Parathyroid adenoma (tissue), 2 donors: ENCODE results near the gene FIGNL1.

ENCODE experiments used
- H2AFZ ChIP-seq: fragments of 300-600 bp; sonication (generic); one replicate; pipeline ENCODE4 v1.7.0; 2017; ENCODE audit warnings: antibody characterized with exemption, mild to moderate bottlenecking
- H3K27ac ChIP-seq: fragments of 300-600 bp; sonication (generic); one replicate; pipeline ENCODE4 v1.7.0; 2017
- H3K27me3 ChIP-seq: fragments of 300-600 bp; sonication (generic); one replicate; pipeline ENCODE4 v1.7.0; 2017; ENCODE audit warnings: low read length; ENCODE audit not compliant: control insufficient read depth, insufficient read depth
- H3K36me3 ChIP-seq: fragments of 300-600 bp; sonication (generic); one replicate; pipeline ENCODE4 v1.7.0; 2017; ENCODE audit warnings: low read length; ENCODE audit not compliant: control insufficient read depth, insufficient read depth
- H3K4me1 ChIP-seq: fragments of 300-600 bp; sonication (generic); one replicate; pipeline ENCODE4 v1.7.0; 2017; ENCODE audit warnings: control low read depth
- H3K4me2 ChIP-seq: fragments of 300-600 bp; sonication (generic); one replicate; pipeline ENCODE4 v1.7.0; 2017; ENCODE audit warnings: low read length
- H3K4me3 ChIP-seq: fragments of 300-600 bp; sonication (generic); one replicate; pipeline ENCODE4 v1.7.0; 2017; ENCODE audit warnings: low read depth, low read length
- H3K79me2 ChIP-seq: fragments of 300-600 bp; sonication (generic); one replicate; pipeline ENCODE4 v1.7.0; 2017; ENCODE audit warnings: control low read depth
- H3K9ac ChIP-seq: fragments of 300-600 bp; sonication (generic); one replicate; pipeline ENCODE4 v1.7.0; 2017; ENCODE audit warnings: mild to moderate bottlenecking
- H3K9me3 ChIP-seq: fragments of 300-600 bp; sonication (generic); one replicate; pipeline ENCODE4 v1.7.0; 2017; ENCODE audit warnings: low read length; ENCODE audit not compliant: control insufficient read depth
- CTCF ChIP-seq: fragments of 300-600 bp; sonication (generic); IDR thresholded peaks from one replicate; pipeline ENCODE4 v1.7.0; 2017; ENCODE audit warnings: antibody characterized with exemption, mild to moderate bottlenecking
- donor health status: primary hyperparathyroidism.

Gene FIGNL1

GRCh38 chr7:50418086-50418515 lies 32.0 kb downstream of the FIGNL1 start:
- Histone ChIP-seq H3K4me1 (no peaks in the 10 kb centered on the region), H3K9me3 (no peaks in the 10 kb centered on the region), H3K27me3 (no peaks in the 10 kb centered on the region), H3K36me3 (no peaks in the 10 kb centered on the region), H3K79me2 (no peaks in the 10 kb centered on the region), H3K9ac (no peak overlapping the region), H3K4me3 (no peak overlapping the region), H3K27ac (no peak overlapping the region), H3K4me2 (no peak overlapping the region), H2AFZ (peak overlapping the region; percentile 30)
- peak; percentile 77 for TF ChIP-seq CTCF

GRCh38 chr7:50416527-50417182 lies 33.5 kb downstream of the FIGNL1 start:
- Histone ChIP-seq H3K36me3 (no peaks in the 10 kb centered on the region), H3K79me2 (no peaks in the 10 kb centered on the region), H3K4me3 (no peak overlapping the region), H3K9ac (no peak overlapping the region), H3K4me2 (no peak overlapping the region), H3K9me3 (no peaks in the 10 kb centered on the region), H2AFZ (peak overlapping the region; percentile 24), H3K27ac (no peak overlapping the region), H3K4me1 (no peaks in the 10 kb centered on the region), H3K27me3 (no peaks in the 10 kb centered on the region)
- no peak for TF ChIP-seq CTCF

GRCh38 chr7:50415844-50416364 lies 34.2 kb downstream of the FIGNL1 start:
- Histone ChIP-seq H3K27ac (no peak overlapping the region), H3K4me2 (no peak overlapping the region), H3K79me2 (no peaks in the 10 kb centered on the region), H3K27me3 (no peaks in the 10 kb centered on the region), H3K36me3 (no peaks in the 10 kb centered on the region), H2AFZ (no peak overlapping the region), H3K9ac (no peak overlapping the region), H3K4me3 (no peak overlapping the region), H3K4me1 (no peaks in the 10 kb centered on the region), H3K9me3 (no peaks in the 10 kb centered on the region)
- TF ChIP-seq CTCF = no peak

- no peak overlapping the region for H3K4me2 ChIP-seq
- H3K4me3 ChIP-seq = no peak overlapping the region
- TF ChIP-seq CTCF = no peak
- H3K9ac ChIP-seq = no peak overlapping the region
- H3K27ac ChIP-seq = no peak overlapping the region
- H3K27me3 ChIP-seq = no peaks in the 10 kb centered on the region
- H3K79me2 ChIP-seq = no peaks in the 10 kb centered on the region
- no peak overlapping the region for H2AFZ ChIP-seq
- no peaks in the 10 kb centered on the region for H3K4me1 ChIP-seq
- H3K36me3 ChIP-seq = no peaks in the 10 kb centered on the region
- H3K9me3 ChIP-seq = no peaks in the 10 kb centered on the region
Measured at GRCh38 chr7:50413561-50413960, 36.6 kb downstream of the FIGNL1 start.

GRCh38 chr7:50412973-50413372 lies 37.2 kb downstream of the FIGNL1 start:
- Histone ChIP-seq H3K4me2 (no peak overlapping the region), H2AFZ (no peak overlapping the region), H3K27me3 (no peaks in the 10 kb centered on the region), H3K79me2 (no peaks in the 10 kb centered on the region), H3K4me1 (no peaks in the 10 kb centered on the region), H3K36me3 (no peaks in the 10 kb centered on the region), H3K4me3 (no peak overlapping the region), H3K9ac (no peak overlapping the region), H3K9me3 (no peaks in the 10 kb centered on the region), H3K27ac (no peak overlapping the region)
- no peak for TF ChIP-seq CTCF
